Sigmoid colon (tissue), 4 donors: ENCODE data around the gene CELA3A.

Experiments used
- CTCF ChIP-seq, 4 experiments: fragments of 450-650 bp in 3 of 4; fragments of 200-600 bp in 1 of 4; IDR thresholded peaks; one replicate each; pipeline ENCODE4 v1.5.1; 2016 to 2019; ENCODE audit warnings: antibody characterized with exemption in 4 of 4, mild to moderate bottlenecking in 3 of 4, moderate library complexity in 2 of 4
- EP300 ChIP-seq, 4 donors: sonication (generic); formaldehyde crosslinking; IDR thresholded peaks; one replicate each; pipeline ENCODE4 v1.6.1; 2017; ENCODE audit warnings: antibody characterized with exemption in 4 of 4
- POLR2AphosphoS5 ChIP-seq, 4 donors: sonication (generic); formaldehyde crosslinking; IDR thresholded peaks; one replicate each; pipeline ENCODE4 v1.6.1; 2017; ENCODE audit warnings: antibody characterized with exemption in 4 of 4

- TF ChIP-seq CTCF (IDR thresholded peaks at IDR 0.05) (no peak), POLR2AphosphoS5 (IDR thresholded peaks at IDR 0.05) (no peak), EP300 (IDR thresholded peaks at IDR 0.05) (no peak)
These were observed 19.6 kb downstream of the CELA3A start for GRCh38 chr1:22021061-22021460.
